ACC112 (cell line): ENCODE data around the gene PPM1H.
"Not testable (repeated sequence)": the region's sequence is repeated elsewhere in the genome, so short reads cannot be mapped to it uniquely, and the experiment has no call there.

ENCODE experiments used
- H2AFZ ChIP-seq: fragments of 200-600 bp; sonication (generic); one replicate; pipeline ENCODE4 v1.6.0; 2017; ENCODE audit warnings: antibody characterized with exemption, low read length; ENCODE audit not compliant: unreplicated experiment
- H3K27ac ChIP-seq: fragments of 200-600 bp; sonication (generic); 2 replicates; pipeline ENCODE4 v1.5.1; 2014; ENCODE audit warnings: low read depth, mild to moderate bottlenecking, antibody characterized with exemption, low read length, moderate library complexity
- H3K27me3 ChIP-seq: fragments of 200-600 bp; sonication (generic); 2 replicates; pipeline ENCODE4 v1.6.1; 2014; ENCODE audit warnings: mild to moderate bottlenecking, antibody characterized with exemption, low read length, moderate library complexity, mixed read lengths; ENCODE audit not compliant: insufficient read depth
- H3K36me3 ChIP-seq: fragments of 200-600 bp; sonication (generic); 2 replicates; pipeline ENCODE4 v1.6.1; 2016; ENCODE audit warnings: mild to moderate bottlenecking, antibody characterized with exemption, low read length, moderate library complexity, mixed read lengths; ENCODE audit not compliant: insufficient read depth
- H3K4me1 ChIP-seq: fragments of 200-600 bp; sonication (generic); one replicate; pipeline ENCODE4 v1.6.1; 2016; ENCODE audit warnings: low read length, mixed read lengths; ENCODE audit not compliant: insufficient read depth, unreplicated experiment, control insufficient read depth
- H3K4me3 ChIP-seq: fragments of 200-600 bp; sonication (generic); 2 replicates; pipeline ENCODE4 v1.5.1; 2014; ENCODE audit warnings: mild to moderate bottlenecking, low read depth, low read length
- H3K79me2 ChIP-seq: fragments of 200-600 bp; sonication (generic); one replicate; pipeline ENCODE4 v1.6.0; 2016; ENCODE audit warnings: low read length; ENCODE audit not compliant: control insufficient read depth, unreplicated experiment, insufficient read depth

The PPM1H gene

DNA sequence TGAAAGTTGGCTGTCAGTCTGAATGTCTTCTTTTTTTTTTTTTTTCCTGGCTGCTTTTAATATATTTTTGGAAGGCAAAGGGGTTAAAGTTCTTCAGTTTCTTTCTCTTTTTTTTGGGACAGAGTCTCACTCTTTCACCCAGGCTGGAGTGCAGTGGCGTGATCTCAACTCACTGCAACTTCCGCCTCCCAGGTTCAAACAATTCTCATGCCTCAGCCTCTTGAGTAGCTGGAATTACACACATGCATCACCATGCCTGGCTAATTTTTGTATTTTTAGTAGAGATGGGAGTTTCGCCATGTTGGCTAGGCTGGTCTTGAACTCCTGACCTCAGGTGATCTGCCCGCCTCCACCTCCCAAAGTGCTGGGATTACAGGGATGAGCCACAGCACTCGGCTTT, 270.0 kb downstream of the PPM1H start:
- H2AFZ ChIP-seq, H3K79me2 ChIP-seq, H3K4me1 ChIP-seq, H3K4me3 ChIP-seq, H3K36me3 ChIP-seq, H3K27ac ChIP-seq, H3K27me3 ChIP-seq: not testable (repeated sequence)

DNA sequence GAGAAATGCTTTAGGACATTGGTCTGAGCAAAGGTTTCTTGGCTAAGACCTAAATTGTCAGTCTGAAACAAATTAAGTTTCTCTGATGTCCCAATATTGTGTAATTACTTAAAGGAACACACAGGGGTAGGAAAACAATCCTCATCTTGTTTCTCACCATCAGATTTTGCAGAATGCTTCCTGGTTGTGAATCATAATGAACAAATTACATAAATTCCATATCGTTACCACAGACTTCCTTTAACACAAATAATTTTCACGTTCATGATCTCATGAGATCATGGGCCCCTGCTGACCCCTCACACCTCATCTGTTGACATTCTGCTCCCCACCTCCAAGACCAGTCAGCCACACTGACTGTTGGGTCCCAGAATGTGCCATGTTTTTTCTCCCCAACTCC, 274.2 kb downstream of the PPM1H start:
- peak overlapping the region; percentile 74 for H3K27ac ChIP-seq
- H3K79me2 ChIP-seq = no peaks in the 10 kb centered on the region
- peak overlapping the region; percentile 43 for H2AFZ ChIP-seq
- H3K27me3 ChIP-seq = no peaks in the 10 kb centered on the region
- peaks cover 9% of the 10 kb centered on the region for H3K4me1 ChIP-seq
- H3K4me3 ChIP-seq = no peak overlapping the region
- no peaks in the 10 kb centered on the region for H3K36me3 ChIP-seq

DNA sequence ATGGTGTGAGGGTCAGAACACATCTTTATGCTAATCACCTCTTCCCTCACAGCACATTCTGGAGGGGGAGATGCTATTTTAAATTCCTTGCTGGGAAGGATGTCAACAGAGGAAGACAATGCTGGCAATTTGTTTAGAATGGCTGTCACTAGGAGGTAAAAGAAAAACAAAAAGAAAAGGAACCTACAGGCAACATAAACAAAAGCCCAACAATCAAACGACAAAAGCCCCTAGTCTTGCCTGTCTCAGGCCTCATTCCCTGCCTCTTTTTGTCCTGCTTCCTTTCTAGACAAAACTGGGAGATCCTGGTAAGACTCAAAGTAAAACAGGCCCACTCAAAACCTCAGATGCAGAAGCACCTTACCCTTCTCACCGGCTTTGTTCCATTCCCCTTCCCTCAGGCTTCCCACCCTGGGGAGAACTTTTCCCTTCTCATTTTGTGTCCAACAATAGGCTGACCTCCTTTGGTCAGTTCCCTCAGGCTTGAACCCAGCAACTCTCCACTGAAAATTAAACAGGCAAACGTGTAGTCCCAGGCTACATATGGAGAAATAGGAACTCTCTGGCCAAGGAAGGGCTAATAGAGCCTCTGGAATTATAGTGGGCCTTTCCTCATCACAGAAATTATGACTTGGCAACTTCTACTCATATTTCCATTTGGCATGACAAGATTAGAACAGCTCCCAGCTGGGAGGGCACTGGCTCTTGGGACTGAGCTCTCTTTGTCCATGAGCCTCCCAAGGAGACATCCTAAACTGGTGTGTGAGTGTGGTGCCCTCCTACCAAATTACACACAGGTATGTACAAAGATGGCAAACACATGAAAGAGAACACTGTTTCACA, 275.3 kb downstream of the PPM1H start:
- Histone ChIP-seq H2AFZ (no peak overlapping the region), H3K36me3 (no peaks in the 10 kb centered on the region), H3K27ac (peak overlapping the region; percentile 74; the same call in 1 of the 2 replicates), H3K27me3 (no peaks in the 10 kb centered on the region), H3K4me1 (peaks cover 9% of the 10 kb centered on the region), H3K79me2 (no peaks in the 10 kb centered on the region), H3K4me3 (no peak overlapping the region)

DNA sequence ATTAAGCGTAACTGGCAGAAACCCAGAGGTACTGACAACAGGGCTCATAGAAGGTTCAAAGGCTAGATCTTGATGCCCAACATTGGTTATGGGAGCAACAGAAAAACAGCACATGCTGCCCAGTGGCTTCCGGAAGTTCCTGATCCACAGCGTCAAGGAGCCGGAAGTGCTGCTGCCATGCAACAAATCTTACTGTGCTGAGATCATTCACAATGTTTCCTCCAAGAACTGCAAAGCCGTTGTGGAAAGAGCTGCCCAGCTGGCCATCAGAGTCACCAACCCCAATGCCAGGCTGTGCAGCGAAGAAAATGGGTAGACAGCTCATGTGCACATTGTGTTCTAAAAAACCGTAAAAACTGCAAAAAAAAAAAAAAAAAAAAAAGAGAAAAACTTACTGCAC, 276.0 kb downstream of the PPM1H start:
- no peak overlapping the region for H2AFZ ChIP-seq
- no peaks in the 10 kb centered on the region for H3K79me2 ChIP-seq
- peaks cover 9% of the 10 kb centered on the region for H3K4me1 ChIP-seq
- H3K27ac ChIP-seq = no peak overlapping the region
- H3K4me3 ChIP-seq = no peak overlapping the region
- H3K36me3 ChIP-seq = no peaks in the 10 kb centered on the region
- no peaks in the 10 kb centered on the region for H3K27me3 ChIP-seq

DNA sequence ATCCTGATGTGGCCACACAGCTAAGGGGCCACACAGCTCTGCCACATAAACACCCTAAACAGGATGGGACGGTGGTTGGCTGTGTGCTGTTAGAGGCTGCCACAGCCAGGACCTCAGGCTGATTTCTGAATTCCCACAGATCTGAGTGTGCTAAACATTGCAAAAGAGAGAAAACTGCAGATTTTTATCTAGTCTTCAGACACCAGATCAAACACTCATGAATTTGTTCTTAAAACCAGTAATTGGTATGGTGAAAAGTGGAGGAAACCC, 277.7 kb downstream of the PPM1H start:
- H3K4me3 ChIP-seq = no peak overlapping the region
- H3K79me2 ChIP-seq = no peaks in the 10 kb centered on the region
- peaks cover 9% of the 10 kb centered on the region for H3K4me1 ChIP-seq
- H3K27me3 ChIP-seq = no peaks in the 10 kb centered on the region
- no peak overlapping the region for H3K27ac ChIP-seq
- H2AFZ ChIP-seq = no peak overlapping the region
- no peaks in the 10 kb centered on the region for H3K36me3 ChIP-seq

- Histone ChIP-seq H3K36me3 (no peaks in the 10 kb centered on the region), H3K4me3 (no peak overlapping the region), H2AFZ (no peak overlapping the region), H3K27ac (no peak overlapping the region), H3K4me1 (peaks cover 9% of the 10 kb centered on the region), H3K27me3 (no peaks in the 10 kb centered on the region), H3K79me2 (no peaks in the 10 kb centered on the region)
Observed at GRCh38 chr12:62656591-62657362, 278.2 kb downstream of the PPM1H start.

- Histone ChIP-seq H3K4me1 (peaks cover 4% of the 10 kb centered on the region), H3K36me3 (no peaks in the 10 kb centered on the region), H3K27me3 (no peaks in the 10 kb centered on the region), H3K4me3 (no peak overlapping the region), H2AFZ (no peak overlapping the region), H3K27ac (no peak overlapping the region), H3K79me2 (no peaks in the 10 kb centered on the region)
Observed at GRCh38 chr12:62655666-62656151, 279.2 kb downstream of the PPM1H start.

DNA sequence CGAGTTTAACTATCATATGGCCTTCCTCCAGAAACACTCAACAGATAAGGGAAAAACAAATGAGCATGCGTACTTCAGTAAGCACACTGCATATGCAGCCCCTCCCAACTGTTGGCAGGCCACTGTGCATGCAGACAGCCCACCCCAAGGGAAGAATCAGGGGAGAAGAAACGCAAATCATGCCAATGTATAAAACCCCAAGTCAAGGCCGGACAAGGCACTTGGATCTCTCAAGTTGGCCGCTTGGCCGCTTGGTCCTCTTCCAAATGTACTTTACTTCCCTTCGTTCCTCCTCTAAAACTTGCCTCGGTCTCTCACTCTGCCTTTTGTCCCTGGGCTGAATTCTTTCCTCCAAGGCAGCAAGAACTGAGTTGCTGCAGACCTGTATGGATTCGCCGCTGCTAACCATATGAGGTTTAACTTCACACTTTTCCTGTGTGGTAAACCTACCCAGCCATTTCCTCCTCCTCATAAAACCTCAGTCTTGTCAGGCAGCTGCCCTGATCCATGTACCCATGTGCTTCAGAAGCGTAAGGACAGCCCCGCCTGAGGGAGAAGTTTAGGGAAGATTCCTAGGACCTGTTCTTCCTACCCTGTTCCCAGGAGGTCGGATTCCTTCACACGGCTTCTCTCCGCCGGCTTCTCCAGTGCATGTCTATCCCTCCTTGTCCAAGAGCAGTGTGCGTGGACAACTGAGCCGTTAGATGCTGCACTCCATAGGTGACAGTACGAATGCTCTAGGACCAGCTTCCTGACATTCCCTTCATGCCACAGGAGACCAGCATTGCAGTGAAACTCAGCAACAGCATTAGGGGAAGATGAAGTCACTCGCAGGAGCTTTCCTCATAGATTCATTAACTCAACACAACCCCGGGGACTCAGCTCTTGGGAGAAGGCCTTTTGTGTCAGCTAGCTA, 280.4 kb downstream of the PPM1H start:
- Histone ChIP-seq H3K79me2 (no peaks in the 10 kb centered on the region), H3K27me3 (no peaks in the 10 kb centered on the region), H3K4me3 (no peak overlapping the region), H3K4me1 (no peaks in the 10 kb centered on the region), H3K27ac (no peak overlapping the region), H3K36me3 (no peaks in the 10 kb centered on the region), H2AFZ (no peak overlapping the region)

GRCh38 chr12:62653740-62654139, 281.2 kb downstream of the PPM1H start:
- no peak overlapping the region for H3K27ac ChIP-seq
- H2AFZ ChIP-seq = no peak overlapping the region
- H3K36me3 ChIP-seq = no peaks in the 10 kb centered on the region
- no peaks in the 10 kb centered on the region for H3K4me1 ChIP-seq
- H3K79me2 ChIP-seq = no peaks in the 10 kb centered on the region
- H3K4me3 ChIP-seq = no peak overlapping the region
- no peaks in the 10 kb centered on the region for H3K27me3 ChIP-seq

- H3K27me3 ChIP-seq = no peaks in the 10 kb centered on the region
- no peak overlapping the region for H3K4me3 ChIP-seq
- no peak overlapping the region for H3K27ac ChIP-seq
- no peaks in the 10 kb centered on the region for H3K79me2 ChIP-seq
- H3K36me3 ChIP-seq = no peaks in the 10 kb centered on the region
- H3K4me1 ChIP-seq = no peaks in the 10 kb centered on the region
- no peak overlapping the region for H2AFZ ChIP-seq
Observed at GRCh38 chr12:62653304-62653703, 281.6 kb downstream of the PPM1H start.
